B cell (primary cell): ENCODE measurements around the gene TSSK6. TPM values are rescaled to one million over a fixed set of nuclear protein-coding genes. Genes with fewer than 3 reads are reported as not detected.

ENCODE experiments used
- ATAC-seq: fragments of 200-7000 bp; cut with Tn5 transposase; one replicate; pipeline ENCODE4 v1.10.0; 2021; ENCODE audit warnings: low read depth, mild to moderate bottlenecking, moderate number of reproducible peaks, moderate library complexity
- CTCF ChIA-PET: fragments of 350-600 bp; sonication (Branson Sonifier 250); formaldehyde crosslinking; loops from one replicate; lab custom pipeline; 2021; ENCODE audit warnings: antibody characterized with exemption, inconsistent platforms; lab: Charles Lee
- POLR2A ChIA-PET: fragments of 350-600 bp; sonication (Branson Sonifier 250); formaldehyde crosslinking; loops from one replicate; lab custom pipeline; 2021; ENCODE audit warnings: antibody characterized with exemption; lab: Charles Lee
- DNase-seq: peaks from one replicate; pipeline ENCODE4 v3.0.0; 2013
- H2AFZ ChIP-seq: 2 replicates; pipeline ENCODE4 v1.6.1; 2012; ENCODE audit warnings: mild to moderate bottlenecking, low read depth, low read length; ENCODE audit not compliant: insufficient read depth, poor library complexity, severe bottlenecking
- H3K27ac ChIP-seq, 2 donors: 1 replicate in 1 of 2; 2 replicates in 1 of 2; pipeline ENCODE4 v1.5.1; 2012 to 2013; ENCODE audit warnings: low read length in 2 of 2, mild to moderate bottlenecking in 2 of 2, moderate library complexity in 1 of 2
- H3K27me3 ChIP-seq, 4 experiments: fragments of 200-600 bp in 1 of 4; sonication (generic) in 1 of 4; replicated peaks in 1 of 4; 1 replicate in 2 of 4; 2 replicates in 2 of 4; pipeline versions ENCODE4 v1.6.1 to v1.7.0; 2013 to 2016; ENCODE audit warnings: low read length in 3 of 4, mild to moderate bottlenecking in 2 of 4, mixed read lengths in 1 of 4, moderate library complexity in 1 of 4; ENCODE audit not compliant: insufficient read depth in 4 of 4, control insufficient read depth in 3 of 4; ENCODE audit errors: control extremely low read depth in 1 of 4
- H3K36me3 ChIP-seq, 2 experiments: replicated peaks in 1 of 2; 1 replicate in 1 of 2; 2 replicates in 1 of 2; pipeline versions ENCODE4 v1.6.1 to v1.7.1; 2013; ENCODE audit warnings: low read length in 1 of 2; ENCODE audit not compliant: insufficient read depth in 2 of 2, control insufficient read depth in 1 of 2; ENCODE audit errors: control extremely low read depth in 1 of 2, extremely low read depth in 1 of 2
- H3K4me1 ChIP-seq, 2 donors: fragments of 200-600 bp in 1 of 2; sonication (generic) in 1 of 2; 1 replicate in 1 of 2; 2 replicates in 1 of 2; pipeline versions ENCODE4 v1.5.1 to v1.6.1; 2013 to 2017; ENCODE audit warnings: low read length in 2 of 2; ENCODE audit not compliant: control insufficient read depth in 2 of 2, insufficient read depth in 2 of 2
- H3K4me2 ChIP-seq: replicated peaks from 2 replicates; pipeline ENCODE3; 2012; ENCODE audit warnings: mild to moderate bottlenecking, low read depth, low read length; ENCODE audit not compliant: poor library complexity, severe bottlenecking
- H3K4me3 ChIP-seq, 5 experiments: fragments of 200-600 bp in 1 of 5; sonication (generic) in 1 of 5; 1 replicate in 3 of 5; 2 replicates in 2 of 5; pipeline versions ENCODE4 v1.5.1 to v1.7.0; 2011 to 2016; ENCODE audit warnings: low read length in 4 of 5, mild to moderate bottlenecking in 4 of 5, low read depth in 2 of 5, control low read depth in 1 of 5, moderate library complexity in 1 of 5; ENCODE audit not compliant: insufficient read depth in 1 of 5; ENCODE audit errors: control extremely low read depth in 1 of 5, extremely low read depth in 1 of 5
- H3K79me2 ChIP-seq: fragments of 200-600 bp; sonication (generic); one replicate; pipeline ENCODE4 v1.6.0; 2016; ENCODE audit warnings: low read length; ENCODE audit not compliant: control insufficient read depth, insufficient read depth
- H3K9ac ChIP-seq: fragments of 200-600 bp; sonication (generic); 2 replicates; pipeline ENCODE4 v1.6.1; 2017; ENCODE audit warnings: mild to moderate bottlenecking, low read length, moderate library complexity
- H3K9me3 ChIP-seq, 3 donors: one replicate each; pipeline versions ENCODE4 v1.6.1 to v1.7.1; 2013; ENCODE audit warnings: low read length in 2 of 3; ENCODE audit not compliant: control insufficient read depth in 2 of 3, insufficient read depth in 1 of 3; ENCODE audit errors: control extremely low read depth in 1 of 3
- H4K20me1 ChIP-seq: 2 replicates; pipeline ENCODE4 v1.6.0; 2012; ENCODE audit warnings: mild to moderate bottlenecking, low read length; ENCODE audit not compliant: insufficient read depth, control insufficient read depth, poor library complexity, severe bottlenecking
- H3K27ac Mint-ChIP-seq: one replicate; pipeline ENCODE4 v1.8.0; 2021; ENCODE audit warnings: mixed read lengths
- H3K27me3 Mint-ChIP-seq: one replicate; pipeline ENCODE4 v1.8.0; 2021; ENCODE audit warnings: mixed read lengths
- H3K4me1 Mint-ChIP-seq: one replicate; pipeline ENCODE4 v1.8.0; 2021; ENCODE audit warnings: mixed read lengths
- H3K4me3 Mint-ChIP-seq: one replicate; pipeline ENCODE4 v1.8.0; 2021; ENCODE audit warnings: mixed read lengths
- H3K9me3 Mint-ChIP-seq: one replicate; pipeline ENCODE4 v1.8.0; 2022; ENCODE audit warnings: mixed read lengths; ENCODE audit not compliant: insufficient read depth
- EZH2 ChIP-seq: IDR thresholded peaks from 2 replicates; pipeline ENCODE4 v1.6.1; 2012; ENCODE audit warnings: borderline replicate concordance, low read depth, mild to moderate bottlenecking, moderate library complexity, low read length; ENCODE audit not compliant: insufficient read depth, poor library complexity, severe bottlenecking
- WGBS: methylation state at CpG from one replicate; pipeline ENCODE4 v1.1.5; 2013; ENCODE audit warnings: missing lambda C conversion rate; ENCODE audit not compliant: insufficient coverage; 5-methylcytosine and 5-hydroxymethylcytosine counted together
- intact Hi-C: fragments of 100-400 bp; cut with micrococcal nuclease; formaldehyde crosslinking; loops from one replicate; pipeline ENCODE4 v1.10.0; 2022
- polyA plus RNA-seq: library from polyadenylated mRNA; depleted of rRNA; stranded (reverse); fragments of >200 nt; gene quantifications from 2 replicates; pipeline ENCODE4 v1.2.3, GENCODE V29; 2012
- total RNA-seq, 2 donors: library from RNA; stranded (reverse); fragments of 120-200 nt in 1 of 2; gene quantifications; 1 replicate in 1 of 2; 2 replicates in 1 of 2; pipeline versions ENCODE4 v1.2.3 to v1.2.4, GENCODE V29; 2013 to 2022
- TF ChIP-seq, protein P1 (sequence below): fragments of 200-600 bp; IDR thresholded peaks from one replicate; pipeline ENCODE4 v1.8.0; 2022; ENCODE audit warnings: antibody characterized with exemption, mild to moderate bottlenecking

Gene TSSK6
- total and polyA plus RNA-seq, 2 donors (not counting 1 experiment from before 2014, with no cell fraction given) = 8.9 to 9.6 TPM

- no peak overlapping the region for H3K4me3 Mint-ChIP-seq
- H2AFZ ChIP-seq = no peak overlapping the region
- no peak overlapping the region for H3K4me3 ChIP-seq
- ATAC-seq = no peak
- H3K36me3 ChIP-seq = peaks cover 0 to 61% of the 10 kb centered on the region in 2 experiments
- 95% methylated on average over 25 of the region's 27 CpGs for WGBS
- H3K9me3 Mint-ChIP-seq = no peaks in the 10 kb centered on the region
- H3K9ac ChIP-seq = no peak overlapping the region
- no peak overlapping the region for H3K27ac ChIP-seq
- POLR2A ChIA-PET = no interaction called here
- H4K20me1 ChIP-seq = no peaks in the 10 kb centered on the region
- no peaks in the 10 kb centered on the region for H3K27me3 Mint-ChIP-seq
- no peaks in the 10 kb centered on the region for H3K27me3 ChIP-seq
- no peak overlapping the region for H3K4me2 ChIP-seq
- TF ChIP-seq EZH2 = no peak
- TF ChIP-seq, protein P1, sequence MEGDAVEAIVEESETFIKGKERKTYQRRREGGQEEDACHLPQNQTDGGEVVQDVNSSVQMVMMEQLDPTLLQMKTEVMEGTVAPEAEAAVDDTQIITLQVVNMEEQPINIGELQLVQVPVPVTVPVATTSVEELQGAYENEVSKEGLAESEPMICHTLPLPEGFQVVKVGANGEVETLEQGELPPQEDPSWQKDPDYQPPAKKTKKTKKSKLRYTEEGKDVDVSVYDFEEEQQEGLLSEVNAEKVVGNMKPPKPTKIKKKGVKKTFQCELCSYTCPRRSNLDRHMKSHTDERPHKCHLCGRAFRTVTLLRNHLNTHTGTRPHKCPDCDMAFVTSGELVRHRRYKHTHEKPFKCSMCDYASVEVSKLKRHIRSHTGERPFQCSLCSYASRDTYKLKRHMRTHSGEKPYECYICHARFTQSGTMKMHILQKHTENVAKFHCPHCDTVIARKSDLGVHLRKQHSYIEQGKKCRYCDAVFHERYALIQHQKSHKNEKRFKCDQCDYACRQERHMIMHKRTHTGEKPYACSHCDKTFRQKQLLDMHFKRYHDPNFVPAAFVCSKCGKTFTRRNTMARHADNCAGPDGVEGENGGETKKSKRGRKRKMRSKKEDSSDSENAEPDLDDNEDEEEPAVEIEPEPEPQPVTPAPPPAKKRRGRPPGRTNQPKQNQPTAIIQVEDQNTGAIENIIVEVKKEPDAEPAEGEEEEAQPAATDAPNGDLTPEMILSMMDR = no peak
- no peaks in the 10 kb centered on the region for H3K79me2 ChIP-seq
- no peak overlapping the region for H3K27ac Mint-ChIP-seq
- no peak for DNase-seq
- no peaks in the 10 kb centered on the region for H3K4me1 ChIP-seq
- CTCF ChIA-PET = no interaction called here
- no peaks in the 10 kb centered on the region for H3K4me1 Mint-ChIP-seq
- intact Hi-C loops = no loop called here
- peaks cover 0 to 4% (median 0%) of the 10 kb centered on the region in 3 donors for H3K9me3 ChIP-seq
Observed at GRCh38 chr19:19505669-19506326, 9.6 kb downstream of the TSSK6 start.
